Measurements from ENCODE around the gene TMTC1.

- TF ChIP-seq, protein P1, sequence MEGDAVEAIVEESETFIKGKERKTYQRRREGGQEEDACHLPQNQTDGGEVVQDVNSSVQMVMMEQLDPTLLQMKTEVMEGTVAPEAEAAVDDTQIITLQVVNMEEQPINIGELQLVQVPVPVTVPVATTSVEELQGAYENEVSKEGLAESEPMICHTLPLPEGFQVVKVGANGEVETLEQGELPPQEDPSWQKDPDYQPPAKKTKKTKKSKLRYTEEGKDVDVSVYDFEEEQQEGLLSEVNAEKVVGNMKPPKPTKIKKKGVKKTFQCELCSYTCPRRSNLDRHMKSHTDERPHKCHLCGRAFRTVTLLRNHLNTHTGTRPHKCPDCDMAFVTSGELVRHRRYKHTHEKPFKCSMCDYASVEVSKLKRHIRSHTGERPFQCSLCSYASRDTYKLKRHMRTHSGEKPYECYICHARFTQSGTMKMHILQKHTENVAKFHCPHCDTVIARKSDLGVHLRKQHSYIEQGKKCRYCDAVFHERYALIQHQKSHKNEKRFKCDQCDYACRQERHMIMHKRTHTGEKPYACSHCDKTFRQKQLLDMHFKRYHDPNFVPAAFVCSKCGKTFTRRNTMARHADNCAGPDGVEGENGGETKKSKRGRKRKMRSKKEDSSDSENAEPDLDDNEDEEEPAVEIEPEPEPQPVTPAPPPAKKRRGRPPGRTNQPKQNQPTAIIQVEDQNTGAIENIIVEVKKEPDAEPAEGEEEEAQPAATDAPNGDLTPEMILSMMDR (IDR thresholded peaks at IDR 0.05): no peak
- no peak for TF ChIP-seq POLR2A (IDR thresholded peaks at IDR 0.05)
Observed at GRCh38 chr12:29582677-29583272, 201.0 kb downstream of the TMTC1 start.
